Measurements from ENCODE around the gene GHRHR. TPM values are rescaled to one million over a fixed set of nuclear protein-coding genes. Genes with fewer than 3 reads are reported as not detected.

Gene GHRHR
- total and polyA plus RNA-seq, 2 of the 4 experiments (the other 2 are of a cell fraction) = not detected

DNA sequence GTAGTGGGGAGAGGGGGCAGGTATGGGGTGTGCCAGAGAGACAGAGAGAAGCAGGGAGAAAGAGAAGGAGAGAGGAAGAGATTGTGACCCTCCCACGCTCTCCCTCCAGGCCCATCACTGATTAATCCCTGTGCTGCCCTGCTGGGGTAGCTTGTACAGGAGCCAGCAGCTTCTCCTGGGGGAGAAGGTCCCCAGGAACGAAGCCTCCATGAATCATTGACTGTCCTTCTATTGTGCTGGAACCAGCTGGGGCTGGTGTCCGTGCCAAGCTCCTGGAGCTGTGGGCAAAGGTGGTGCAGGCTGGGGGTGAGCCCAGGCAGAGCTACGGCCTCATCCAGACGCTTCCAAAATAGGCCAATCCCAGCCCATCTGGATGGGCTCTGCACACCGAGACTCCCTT, 31.2 kb upstream of the GHRHR start:
- no TSS peak for BruUV-seq (replicated peaks)
- Histone ChIP-seq H3K9me3 (ENCODE audit: control insufficient read depth, insufficient read depth, low read length) (no peaks in the 10 kb centered on the region), H2AK9ac (replicated peaks; ENCODE audit: low read depth, low read length, poor library complexity) (no peak overlapping the region), H3K4ac (ENCODE audit: low read depth, low read length) (no peak overlapping the region; the same call in 1 of the 2 replicates), H2AK5ac (ENCODE audit: low read depth, low read length) (no peak overlapping the region), H2BK15ac (ENCODE audit: low read depth, low read length) (no peak overlapping the region), H2AFZ (replicated peaks; ENCODE audit: low read length, poor library complexity) (no peak overlapping the region), H3K9ac (ENCODE audit: low read depth, low read length) (no peak overlapping the region), H4K91ac (ENCODE audit: insufficient read depth, low read depth, low read length) (no peak overlapping the region), H2BK120ac (ENCODE audit: low read depth, low read length) (no peak overlapping the region), H4K20me1 (ENCODE audit: insufficient read depth, low read length) (no peaks in the 10 kb centered on the region), H3K4me3 (ENCODE audit: insufficient read depth, low read depth, low read length) (no peak overlapping the region), H3K27me3 (ENCODE audit: control insufficient read depth, insufficient read depth, low read length) (peaks cover 24% of the 10 kb centered on the region), H3K56ac (ENCODE audit: extremely low read depth, insufficient read depth, low read length) (no peak overlapping the region), H3K14ac (replicated peaks; ENCODE audit: low read depth, low read length) (no peak overlapping the region), H3K4me1 (ENCODE audit: control insufficient read depth, insufficient read depth, low read length) (no peaks in the 10 kb centered on the region), H3K18ac (ENCODE audit: low read depth, low read length) (no peak overlapping the region), H3K9me1 (ENCODE audit: insufficient read depth, low read length) (no peaks in the 10 kb centered on the region), H3K36me3 (ENCODE audit: control insufficient read depth, insufficient read depth, low read length) (no peaks in the 10 kb centered on the region), H4K8ac (ENCODE audit: low read depth in 2 of 2, low read length in 2 of 2) (no peak overlapping the region), H3K27ac (ENCODE audit: insufficient read depth, low read length) (no peak overlapping the region), H3K79me1 (ENCODE audit: low read depth in 1 of 2, low read length in 2 of 2) (no peaks in the 10 kb centered on the region), H2BK20ac (ENCODE audit: low read depth, low read length) (no peak overlapping the region), H3K23ac (ENCODE audit: low read depth, low read length) (no peak overlapping the region), H3K4me2 (ENCODE audit: low read depth, low read length) (no peak overlapping the region), H2BK5ac (ENCODE audit: low read depth, low read length, poor library complexity, severe bottlenecking) (no peak overlapping the region), H4K5ac (ENCODE audit: low read depth, low read length) (no peak overlapping the region)
- ChIA-PET POLR2A (ENCODE audit: unreplicated experiment) (no interaction called here), CTCF (no interaction called here)
- no peak for TF ChIP-seq MAFK (IDR thresholded peaks at IDR 0.05; ENCODE audit: low read depth, low read length)
- no peak for TF ChIP-seq SMC3 (IDR thresholded peaks at IDR 0.05; ENCODE audit: low read depth, low read length)
- TF ChIP-seq RAD21 (IDR thresholded peaks at IDR 0.05; ENCODE audit: low read length) = no peak
- no peak for TF ChIP-seq BHLHE40 (IDR thresholded peaks at IDR 0.05; ENCODE audit: low read depth, low read length)
- no peak for TF ChIP-seq CEBPB (IDR thresholded peaks at IDR 0.05; ENCODE audit: low read depth, low read length)
- TF ChIP-seq, protein P1, sequence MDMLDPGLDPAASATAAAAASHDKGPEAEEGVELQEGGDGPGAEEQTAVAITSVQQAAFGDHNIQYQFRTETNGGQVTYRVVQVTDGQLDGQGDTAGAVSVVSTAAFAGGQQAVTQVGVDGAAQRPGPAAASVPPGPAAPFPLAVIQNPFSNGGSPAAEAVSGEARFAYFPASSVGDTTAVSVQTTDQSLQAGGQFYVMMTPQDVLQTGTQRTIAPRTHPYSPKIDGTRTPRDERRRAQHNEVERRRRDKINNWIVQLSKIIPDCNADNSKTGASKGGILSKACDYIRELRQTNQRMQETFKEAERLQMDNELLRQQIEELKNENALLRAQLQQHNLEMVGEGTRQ (IDR thresholded peaks at IDR 0.05; ENCODE audit: low read depth, low read length) = no peak
- no peak for TF ChIP-seq POLR2A (IDR thresholded peaks at IDR 0.05; ENCODE audit: low read depth, low read length)
- TF ChIP-seq, protein P2, sequence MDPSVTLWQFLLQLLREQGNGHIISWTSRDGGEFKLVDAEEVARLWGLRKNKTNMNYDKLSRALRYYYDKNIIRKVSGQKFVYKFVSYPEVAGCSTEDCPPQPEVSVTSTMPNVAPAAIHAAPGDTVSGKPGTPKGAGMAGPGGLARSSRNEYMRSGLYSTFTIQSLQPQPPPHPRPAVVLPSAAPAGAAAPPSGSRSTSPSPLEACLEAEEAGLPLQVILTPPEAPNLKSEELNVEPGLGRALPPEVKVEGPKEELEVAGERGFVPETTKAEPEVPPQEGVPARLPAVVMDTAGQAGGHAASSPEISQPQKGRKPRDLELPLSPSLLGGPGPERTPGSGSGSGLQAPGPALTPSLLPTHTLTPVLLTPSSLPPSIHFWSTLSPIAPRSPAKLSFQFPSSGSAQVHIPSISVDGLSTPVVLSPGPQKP (IDR thresholded peaks at IDR 0.05; ENCODE audit: borderline replicate concordance, low read depth, low read length) = no peak
- no peak for TF ChIP-seq MXI1 (IDR thresholded peaks at IDR 0.05; ENCODE audit: borderline replicate concordance, low read depth, low read length)
- no peak for TF ChIP-seq NFE2L2 (IDR thresholded peaks at IDR 0.05; ENCODE audit: low read depth, low read length)
- no peak for TF ChIP-seq MAZ (IDR thresholded peaks at IDR 0.05; ENCODE audit: borderline replicate concordance, low read depth, low read length)
- no peak for TF ChIP-seq RCOR1 (IDR thresholded peaks at IDR 0.05; ENCODE audit: insufficient replicate concordance, low read length)
- TF ChIP-seq RFX5 (IDR thresholded peaks at IDR 0.05; ENCODE audit: low read depth, low read length) = no peak
- no peak for TF ChIP-seq FOS (IDR thresholded peaks at IDR 0.05; ENCODE audit: low read depth, low read length)
- TF ChIP-seq CHD1 (IDR thresholded peaks at IDR 0.05; ENCODE audit: low read depth, low read length) = no peak
- TF ChIP-seq, protein P3, sequence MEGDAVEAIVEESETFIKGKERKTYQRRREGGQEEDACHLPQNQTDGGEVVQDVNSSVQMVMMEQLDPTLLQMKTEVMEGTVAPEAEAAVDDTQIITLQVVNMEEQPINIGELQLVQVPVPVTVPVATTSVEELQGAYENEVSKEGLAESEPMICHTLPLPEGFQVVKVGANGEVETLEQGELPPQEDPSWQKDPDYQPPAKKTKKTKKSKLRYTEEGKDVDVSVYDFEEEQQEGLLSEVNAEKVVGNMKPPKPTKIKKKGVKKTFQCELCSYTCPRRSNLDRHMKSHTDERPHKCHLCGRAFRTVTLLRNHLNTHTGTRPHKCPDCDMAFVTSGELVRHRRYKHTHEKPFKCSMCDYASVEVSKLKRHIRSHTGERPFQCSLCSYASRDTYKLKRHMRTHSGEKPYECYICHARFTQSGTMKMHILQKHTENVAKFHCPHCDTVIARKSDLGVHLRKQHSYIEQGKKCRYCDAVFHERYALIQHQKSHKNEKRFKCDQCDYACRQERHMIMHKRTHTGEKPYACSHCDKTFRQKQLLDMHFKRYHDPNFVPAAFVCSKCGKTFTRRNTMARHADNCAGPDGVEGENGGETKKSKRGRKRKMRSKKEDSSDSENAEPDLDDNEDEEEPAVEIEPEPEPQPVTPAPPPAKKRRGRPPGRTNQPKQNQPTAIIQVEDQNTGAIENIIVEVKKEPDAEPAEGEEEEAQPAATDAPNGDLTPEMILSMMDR (conservative IDR thresholded peaks at IDR 0.05; ENCODE audit: low read depth, low read length) = no peak
- DNase-seq = no peak
- intact Hi-C loops (cut with micrococcal nuclease) (no loop called here), in situ Hi-C loops (cut with MboI; ENCODE audit: low sequenced_read_pairs) (no loop called here), dilution Hi-C loops (cut with HindIII; ENCODE audit: low sequenced_read_pairs, unreplicated experiment) (no loop called here)
- WGBS, 2 experiments (ENCODE audit: extremely low coverage in 2 of 2, insufficient read length in 1 of 2) = 74% methylated on average over 3 of the region's 6 CpGs; no CpG with 5 or more reads in 1 of the 2 experiments
- no peak for ATAC-seq (ENCODE audit: low read depth)
